Parathyroid adenoma (tissue), 2 donors: ENCODE measurements around the gene CSNK1A1.

Experiments
- H2AFZ ChIP-seq: fragments of 300-600 bp; sonication (generic); one replicate; pipeline ENCODE4 v1.7.0; 2017; ENCODE audit warnings: antibody characterized with exemption, mild to moderate bottlenecking
- H3K27ac ChIP-seq: fragments of 300-600 bp; sonication (generic); one replicate; pipeline ENCODE4 v1.7.0; 2017
- H3K27me3 ChIP-seq: fragments of 300-600 bp; sonication (generic); one replicate; pipeline ENCODE4 v1.7.0; 2017; ENCODE audit warnings: low read length; ENCODE audit not compliant: control insufficient read depth, insufficient read depth
- H3K36me3 ChIP-seq: fragments of 300-600 bp; sonication (generic); one replicate; pipeline ENCODE4 v1.7.0; 2017; ENCODE audit warnings: low read length; ENCODE audit not compliant: control insufficient read depth, insufficient read depth
- H3K4me1 ChIP-seq: fragments of 300-600 bp; sonication (generic); one replicate; pipeline ENCODE4 v1.7.0; 2017; ENCODE audit warnings: control low read depth
- H3K4me2 ChIP-seq: fragments of 300-600 bp; sonication (generic); one replicate; pipeline ENCODE4 v1.7.0; 2017; ENCODE audit warnings: low read length
- H3K4me3 ChIP-seq: fragments of 300-600 bp; sonication (generic); one replicate; pipeline ENCODE4 v1.7.0; 2017; ENCODE audit warnings: low read depth, low read length
- H3K79me2 ChIP-seq: fragments of 300-600 bp; sonication (generic); one replicate; pipeline ENCODE4 v1.7.0; 2017; ENCODE audit warnings: control low read depth
- H3K9ac ChIP-seq: fragments of 300-600 bp; sonication (generic); one replicate; pipeline ENCODE4 v1.7.0; 2017; ENCODE audit warnings: mild to moderate bottlenecking
- H3K9me3 ChIP-seq: fragments of 300-600 bp; sonication (generic); one replicate; pipeline ENCODE4 v1.7.0; 2017; ENCODE audit warnings: low read length; ENCODE audit not compliant: control insufficient read depth
- CTCF ChIP-seq: fragments of 300-600 bp; sonication (generic); IDR thresholded peaks from one replicate; pipeline ENCODE4 v1.7.0; 2017; ENCODE audit warnings: antibody characterized with exemption, mild to moderate bottlenecking
- donor health status: primary hyperparathyroidism.

The CSNK1A1 gene

GRCh38 chr5:149504677-149505076, 46.6 kb downstream of the CSNK1A1 start:
- no peak overlapping the region for H2AFZ ChIP-seq
- H3K79me2 ChIP-seq = peaks cover 13% of the 10 kb centered on the region
- H3K9ac ChIP-seq = no peak overlapping the region
- no peaks in the 10 kb centered on the region for H3K36me3 ChIP-seq
- H3K4me1 ChIP-seq = no peaks in the 10 kb centered on the region
- TF ChIP-seq CTCF = no peak
- H3K4me2 ChIP-seq = no peak overlapping the region
- no peaks in the 10 kb centered on the region for H3K27me3 ChIP-seq
- no peak overlapping the region for H3K4me3 ChIP-seq
- H3K27ac ChIP-seq = no peak overlapping the region
- H3K9me3 ChIP-seq = no peaks in the 10 kb centered on the region

- no peaks in the 10 kb centered on the region for H3K36me3 ChIP-seq
- H3K4me2 ChIP-seq = no peak overlapping the region
- no peak overlapping the region for H2AFZ ChIP-seq
- no peak overlapping the region for H3K9ac ChIP-seq
- no peaks in the 10 kb centered on the region for H3K9me3 ChIP-seq
- H3K27me3 ChIP-seq = no peaks in the 10 kb centered on the region
- no peak for TF ChIP-seq CTCF
- no peak overlapping the region for H3K27ac ChIP-seq
- no peak overlapping the region for H3K4me3 ChIP-seq
- peaks cover 4% of the 10 kb centered on the region for H3K4me1 ChIP-seq
- H3K79me2 ChIP-seq = peaks cover 7% of the 10 kb centered on the region
These were observed 48.2 kb downstream of the CSNK1A1 start for GRCh38 chr5:149503006-149503405.

- Histone ChIP-seq H3K9me3 (no peaks in the 10 kb centered on the region), H3K27me3 (no peaks in the 10 kb centered on the region), H3K36me3 (no peaks in the 10 kb centered on the region), H3K4me2 (no peak overlapping the region), H3K79me2 (peaks cover 3% of the 10 kb centered on the region), H3K27ac (no peak overlapping the region), H3K4me3 (no peak overlapping the region), H3K9ac (no peak overlapping the region), H3K4me1 (peaks cover 4% of the 10 kb centered on the region), H2AFZ (no peak overlapping the region)
- no peak for TF ChIP-seq CTCF
These were observed 50.2 kb downstream of the CSNK1A1 start for GRCh38 chr5:149500922-149501582.

- Histone ChIP-seq H3K27me3 (no peaks in the 10 kb centered on the region), H2AFZ (no peak overlapping the region), H3K4me3 (no peak overlapping the region), H3K9ac (no peak overlapping the region), H3K79me2 (peaks cover 3% of the 10 kb centered on the region), H3K4me1 (peaks cover 4% of the 10 kb centered on the region), H3K27ac (no peak overlapping the region), H3K9me3 (no peaks in the 10 kb centered on the region), H3K4me2 (no peak overlapping the region), H3K36me3 (no peaks in the 10 kb centered on the region)
- TF ChIP-seq CTCF = no peak
These were observed 52.4 kb downstream of the CSNK1A1 start for GRCh38 chr5:149498724-149499336.

GRCh38 chr5:149497357-149497756, 53.9 kb downstream of the CSNK1A1 start:
- Histone ChIP-seq H3K4me3 (no peak overlapping the region), H3K4me2 (no peak overlapping the region), H2AFZ (no peak overlapping the region), H3K9ac (no peak overlapping the region), H3K4me1 (peaks cover 4% of the 10 kb centered on the region), H3K27ac (no peak overlapping the region), H3K36me3 (no peaks in the 10 kb centered on the region), H3K79me2 (no peaks in the 10 kb centered on the region), H3K27me3 (no peaks in the 10 kb centered on the region), H3K9me3 (no peaks in the 10 kb centered on the region)
- no peak for TF ChIP-seq CTCF
